ENCODE measurements around the gene NOTCH2.

DNA sequence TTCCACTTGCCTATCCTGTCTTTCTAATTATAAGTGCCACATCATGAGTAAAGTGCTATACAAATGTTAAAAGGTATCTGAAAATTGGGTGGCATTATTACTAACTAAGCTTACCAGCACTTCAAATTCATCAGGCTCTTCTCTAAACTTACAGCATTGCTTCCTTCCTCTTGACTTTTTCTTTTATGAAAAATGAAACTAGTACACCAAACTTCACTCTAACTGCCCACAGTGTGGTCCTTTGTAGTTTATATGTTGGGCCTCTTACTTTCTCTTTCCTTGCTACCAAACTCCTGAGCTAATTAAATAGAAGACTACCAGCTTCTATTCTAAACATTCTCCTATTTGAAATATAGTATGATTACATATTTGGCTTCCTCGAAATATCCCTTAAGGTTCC is 81.8 kb downstream of the NOTCH2 start:
- TF ChIP-seq, protein P1, sequence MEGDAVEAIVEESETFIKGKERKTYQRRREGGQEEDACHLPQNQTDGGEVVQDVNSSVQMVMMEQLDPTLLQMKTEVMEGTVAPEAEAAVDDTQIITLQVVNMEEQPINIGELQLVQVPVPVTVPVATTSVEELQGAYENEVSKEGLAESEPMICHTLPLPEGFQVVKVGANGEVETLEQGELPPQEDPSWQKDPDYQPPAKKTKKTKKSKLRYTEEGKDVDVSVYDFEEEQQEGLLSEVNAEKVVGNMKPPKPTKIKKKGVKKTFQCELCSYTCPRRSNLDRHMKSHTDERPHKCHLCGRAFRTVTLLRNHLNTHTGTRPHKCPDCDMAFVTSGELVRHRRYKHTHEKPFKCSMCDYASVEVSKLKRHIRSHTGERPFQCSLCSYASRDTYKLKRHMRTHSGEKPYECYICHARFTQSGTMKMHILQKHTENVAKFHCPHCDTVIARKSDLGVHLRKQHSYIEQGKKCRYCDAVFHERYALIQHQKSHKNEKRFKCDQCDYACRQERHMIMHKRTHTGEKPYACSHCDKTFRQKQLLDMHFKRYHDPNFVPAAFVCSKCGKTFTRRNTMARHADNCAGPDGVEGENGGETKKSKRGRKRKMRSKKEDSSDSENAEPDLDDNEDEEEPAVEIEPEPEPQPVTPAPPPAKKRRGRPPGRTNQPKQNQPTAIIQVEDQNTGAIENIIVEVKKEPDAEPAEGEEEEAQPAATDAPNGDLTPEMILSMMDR (IDR thresholded peaks at IDR 0.05): no peak
- no peak for TF ChIP-seq EZH2 (IDR thresholded peaks at IDR 0.05; ENCODE audit: borderline replicate concordance, insufficient read depth, low read depth, low read length, poor library complexity, severe bottlenecking)
